Measurements from ENCODE around the gene MGLL. TPM values are rescaled to one million over a fixed set of nuclear protein-coding genes. Genes with fewer than 3 reads are reported as not detected.
"Not testable (repeated sequence)": the region's sequence is repeated elsewhere in the genome, so short reads cannot be mapped to it uniquely, and the experiment has no call there.

MGLL gene
- total and polyA plus RNA-seq, 10 donors, result 11.0 to 134 (median 80.7) TPM

DNA sequence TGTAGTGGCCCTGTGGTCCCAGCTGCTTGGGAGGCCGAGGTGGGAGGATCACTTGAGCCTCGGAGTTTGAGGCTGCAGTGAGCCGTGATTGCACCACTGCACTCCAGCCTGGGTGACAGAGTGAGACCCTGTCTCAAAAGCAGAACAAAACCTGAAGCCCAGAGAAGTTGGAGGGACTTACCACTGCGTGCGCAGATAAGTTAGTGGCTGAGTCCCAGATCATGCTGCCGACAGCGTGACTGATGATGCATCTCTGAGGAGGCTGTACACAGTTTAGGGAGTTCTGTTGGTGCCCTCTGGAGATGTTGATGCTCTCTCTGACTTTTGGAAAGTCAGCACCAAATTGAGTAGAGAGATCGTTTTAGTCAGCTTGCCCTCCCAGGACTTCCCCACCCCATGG is 165.4 kb downstream of the MGLL start:
- H3K36me3 ChIP-seq, result no peaks in the 10 kb centered on the region
- H3K27me3 ChIP-seq (replicated peaks in 1 of 7), result peaks cover 0 to 9% (median 0%) of the 10 kb centered on the region in 7 donors
- intact Hi-C loops (cut with DNase I; ENCODE audit: low total_unique reads), result loop anchor here (10.0 kb wide), 1 partner anchor 178 kb away; no protein-coding TSS in a partner anchor
- H3K27ac ChIP-seq, result no peak overlapping the region
- H3K9me3 ChIP-seq, result no peaks in the 10 kb centered on the region
- 90 to 96% (median 94%) methylated on average over 8 of the region's 8 CpGs for WGBS, 5 donors
- no peak for TF ChIP-seq POLR2A (IDR thresholded peaks at IDR 0.05)
- H3K4me1 ChIP-seq, result peaks cover 0 to 6% (median 4%) of the 10 kb centered on the region in 6 donors
- no peak for DNase-seq
- no peak overlapping the region for H3K4me3 ChIP-seq

DNA sequence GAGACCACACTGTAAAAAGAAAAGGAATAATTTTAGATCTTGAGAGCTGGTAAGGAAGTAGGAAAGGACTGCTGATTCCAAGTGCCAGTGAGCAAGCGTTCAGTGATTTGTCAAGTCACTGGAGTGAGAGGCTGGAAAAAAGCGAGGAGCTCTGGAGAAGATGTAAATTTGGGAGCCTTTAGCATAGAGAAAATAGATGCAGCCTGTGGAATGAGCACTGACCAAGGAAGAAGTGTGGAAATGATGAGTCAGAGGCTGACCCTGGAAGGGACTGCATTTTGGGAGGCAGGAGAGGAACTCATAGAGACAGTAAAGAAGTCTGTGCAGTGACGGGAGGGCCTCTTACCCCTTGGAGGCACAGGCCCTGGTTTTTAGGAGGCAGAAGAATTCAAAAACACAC is 166.7 kb downstream of the MGLL start:
- intact Hi-C loops (cut with DNase I; ENCODE audit: low total_unique reads), result loop anchor here (10.0 kb wide), 1 partner anchor 179 kb away; no protein-coding TSS in a partner anchor
- H3K27ac ChIP-seq, result no peak overlapping the region
- H3K9me3 ChIP-seq, result no peaks in the 10 kb centered on the region
- DNase-seq, result no peak
- no peak overlapping the region for H3K4me3 ChIP-seq
- peaks cover 0 to 6% (median 4%) of the 10 kb centered on the region in 6 donors for H3K4me1 ChIP-seq
- 76 to 87% (median 77%) methylated on average over 3 of the region's 3 CpGs for WGBS, 5 donors
- peaks cover 0 to 10% (median 0%) of the 10 kb centered on the region in 7 donors for H3K27me3 ChIP-seq (replicated peaks in 1 of 7)
- H3K36me3 ChIP-seq, result no peaks in the 10 kb centered on the region
- no peak for TF ChIP-seq POLR2A (IDR thresholded peaks at IDR 0.05)
- TF ChIP-seq, protein P1, sequence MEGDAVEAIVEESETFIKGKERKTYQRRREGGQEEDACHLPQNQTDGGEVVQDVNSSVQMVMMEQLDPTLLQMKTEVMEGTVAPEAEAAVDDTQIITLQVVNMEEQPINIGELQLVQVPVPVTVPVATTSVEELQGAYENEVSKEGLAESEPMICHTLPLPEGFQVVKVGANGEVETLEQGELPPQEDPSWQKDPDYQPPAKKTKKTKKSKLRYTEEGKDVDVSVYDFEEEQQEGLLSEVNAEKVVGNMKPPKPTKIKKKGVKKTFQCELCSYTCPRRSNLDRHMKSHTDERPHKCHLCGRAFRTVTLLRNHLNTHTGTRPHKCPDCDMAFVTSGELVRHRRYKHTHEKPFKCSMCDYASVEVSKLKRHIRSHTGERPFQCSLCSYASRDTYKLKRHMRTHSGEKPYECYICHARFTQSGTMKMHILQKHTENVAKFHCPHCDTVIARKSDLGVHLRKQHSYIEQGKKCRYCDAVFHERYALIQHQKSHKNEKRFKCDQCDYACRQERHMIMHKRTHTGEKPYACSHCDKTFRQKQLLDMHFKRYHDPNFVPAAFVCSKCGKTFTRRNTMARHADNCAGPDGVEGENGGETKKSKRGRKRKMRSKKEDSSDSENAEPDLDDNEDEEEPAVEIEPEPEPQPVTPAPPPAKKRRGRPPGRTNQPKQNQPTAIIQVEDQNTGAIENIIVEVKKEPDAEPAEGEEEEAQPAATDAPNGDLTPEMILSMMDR (IDR thresholded peaks at IDR 0.05 in 8 of 11, conservative IDR thresholded peaks at IDR 0.05 in 3 of 11), result no peak
- no peak for TF ChIP-seq POLR2AphosphoS5 (IDR thresholded peaks at IDR 0.05)

DNA sequence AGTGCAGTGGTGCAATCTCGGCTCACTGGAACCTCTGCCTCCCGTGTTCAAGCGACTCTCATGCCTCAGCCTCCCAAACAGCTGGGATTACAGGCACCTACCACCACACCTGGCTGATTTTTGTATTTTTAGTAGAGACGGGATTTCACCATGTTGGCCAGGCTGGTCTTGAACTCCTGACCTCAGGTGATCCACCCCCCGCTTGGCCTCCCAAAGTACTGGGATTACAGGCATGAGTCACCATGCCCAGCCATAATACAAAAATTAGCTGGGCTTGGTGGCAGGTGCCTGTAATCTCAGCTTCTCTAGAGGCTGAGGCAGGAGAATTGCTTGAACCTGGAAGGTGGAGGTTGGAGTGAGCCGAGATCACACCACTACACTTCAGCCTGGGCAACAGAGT is 167.3 kb downstream of the MGLL start:
- not testable (repeated sequence) for H3K27me3 ChIP-seq (replicated peaks in 1 of 7); H3K9me3 ChIP-seq; DNase-seq; H3K27ac ChIP-seq; H3K4me3 ChIP-seq; H3K4me1 ChIP-seq; H3K36me3 ChIP-seq
- WGBS, 5 donors, result 93 to 97% (median 95%) methylated on average over 6 of the region's 6 CpGs
- intact Hi-C loops (cut with DNase I; ENCODE audit: low total_unique reads), result loop anchor here (5.0 to 10.0 kb wide), 2 partner anchors 180 to 317 kb away; no protein-coding TSS in a partner anchor

DNA sequence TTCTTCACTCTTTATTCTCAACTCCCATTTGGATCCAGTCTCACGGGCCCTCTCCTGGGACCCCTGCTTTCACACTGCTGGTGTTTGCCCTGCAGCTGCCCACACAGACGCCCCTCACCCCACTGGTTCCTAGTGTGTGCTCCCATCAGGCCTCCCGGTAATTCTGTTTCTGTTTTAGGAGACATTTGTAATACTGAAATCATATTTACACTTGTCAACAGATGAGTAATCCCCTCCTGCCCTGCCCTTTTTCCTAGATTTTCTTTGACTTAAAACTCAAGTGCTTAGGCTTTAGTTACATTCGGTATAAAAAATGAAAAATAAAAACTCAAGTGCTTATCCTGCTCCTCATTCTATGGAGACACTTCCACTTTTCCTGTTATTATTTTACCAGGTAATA is 167.9 kb downstream of the MGLL start:
- Histone ChIP-seq H3K27ac (no peak overlapping the region), H3K4me1 (peaks cover 0 to 6% (median 4%) of the 10 kb centered on the region in 6 donors), H3K4me3 (no peak overlapping the region), H3K36me3 (no peaks in the 10 kb centered on the region), H3K27me3 (replicated peaks in 1 of 7) (peaks cover 0 to 10% (median 0%) of the 10 kb centered on the region in 7 donors), H3K9me3 (no peaks in the 10 kb centered on the region)
- no peak for DNase-seq
- 74 to 89% (median 83%) methylated on average over 4 of the region's 4 CpGs for whole genome bisulfite sequencing, 5 donors
- intact Hi-C loops (cut with DNase I; ENCODE audit: low total_unique reads), result loop anchor here (5.0 to 10.0 kb wide), 2 partner anchors 180 to 318 kb away; no protein-coding TSS in a partner anchor
- TF ChIP-seq POLR2AphosphoS5 (IDR thresholded peaks at IDR 0.05), result no peak
- no peak for TF ChIP-seq POLR2A (IDR thresholded peaks at IDR 0.05)

DNA sequence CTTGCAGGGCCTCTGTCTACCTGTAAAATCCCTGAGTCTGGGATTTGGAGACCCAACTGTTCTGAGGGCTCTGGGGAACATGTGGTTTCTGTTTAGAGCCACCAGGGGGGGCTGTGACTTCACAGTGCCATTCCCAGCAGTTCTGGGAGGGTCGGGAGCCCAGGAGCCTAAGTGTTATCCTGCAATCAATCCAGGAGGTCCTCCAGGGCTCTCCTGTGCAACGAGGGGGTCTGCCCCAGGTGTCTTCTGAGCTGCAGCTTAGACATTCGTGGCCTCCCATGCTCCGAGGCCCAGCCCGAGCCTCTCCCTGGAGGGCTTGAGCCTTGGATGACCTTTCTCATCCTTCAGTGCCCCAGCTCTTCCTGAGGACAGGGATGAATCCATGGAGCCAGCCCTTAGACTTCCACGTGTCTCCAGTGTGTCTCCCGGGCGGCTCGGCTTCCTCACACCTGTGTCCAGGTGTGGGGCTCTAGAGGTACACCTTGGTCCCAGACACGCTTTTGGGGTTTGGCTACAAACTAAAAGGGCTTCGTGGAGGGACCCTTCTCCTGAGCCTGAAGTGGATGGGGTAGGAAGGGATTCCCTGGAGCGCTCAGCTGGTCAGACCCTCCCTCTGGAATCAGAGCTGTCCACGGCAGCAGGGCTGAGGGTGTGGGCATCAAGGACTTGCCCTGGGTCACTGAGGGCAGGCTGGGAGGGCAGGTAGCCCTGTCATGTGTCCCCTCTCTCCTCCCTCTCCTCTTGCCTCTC is 169.9 kb downstream of the MGLL start:
- Histone ChIP-seq H3K27me3 (replicated peaks in 1 of 7) (peaks cover 0 to 10% (median 0%) of the 10 kb centered on the region in 7 donors), H3K36me3 (no peaks in the 10 kb centered on the region), H3K4me1 (peaks cover 0 to 6% (median 4%) of the 10 kb centered on the region in 6 donors), H3K27ac (no peak overlapping the region), H3K9me3 (no peaks in the 10 kb centered on the region), H3K4me3 (no peak overlapping the region)
- intact Hi-C loops (cut with DNase I; ENCODE audit: low total_unique reads), result loop anchor here (5.0 to 10.0 kb wide), 2 partner anchors 182 to 320 kb away; no protein-coding TSS in a partner anchor
- peak; percentile 80 for DNase-seq
- WGBS, 5 donors, result 67 to 75% (median 70%) methylated on average over 13 of the region's 13 CpGs
- TF ChIP-seq, protein P1 (IDR thresholded peaks at IDR 0.05 in 8 of 11, conservative IDR thresholded peaks at IDR 0.05 in 3 of 11), result peak; percentile 48 to 93 (median 83)
- TF ChIP-seq POLR2AphosphoS5 (IDR thresholded peaks at IDR 0.05), result no peak
